Stimulated activated CD8-positive, alpha-beta memory T cell treated with anti-CD3 and anti-CD28 coated beads, Interleukin-2, amount 100 ng/mL, for 1 hour (primary cell): ENCODE results near the gene MRC2.
"Not testable (repeated sequence)": the region's sequence is repeated elsewhere in the genome, so short reads cannot be mapped to it uniquely, and the experiment has no call there.

Experiments
- DNase-seq, 2 donors: peaks; one replicate each; pipeline ENCODE4 v3.0.0-alpha.2; 2020; ENCODE audit warnings: low read depth in 2 of 2

Gene MRC2

GRCh38 chr17:62627219-62627903, at the start of gene MRC2:
MRC2 (plus strand) TSS chr17:62627670; CDS start chr17:62627803, 133 bp downstream.
- no peak for DNase-seq

- no peak for DNase-seq
These were observed 48.5 kb upstream of the MRC2 start for GRCh38 chr17:62578757-62579487.

GRCh38 chr17:62580947-62581346, 46.5 kb upstream of the MRC2 start:
- DNase-seq = no peak

DNA sequence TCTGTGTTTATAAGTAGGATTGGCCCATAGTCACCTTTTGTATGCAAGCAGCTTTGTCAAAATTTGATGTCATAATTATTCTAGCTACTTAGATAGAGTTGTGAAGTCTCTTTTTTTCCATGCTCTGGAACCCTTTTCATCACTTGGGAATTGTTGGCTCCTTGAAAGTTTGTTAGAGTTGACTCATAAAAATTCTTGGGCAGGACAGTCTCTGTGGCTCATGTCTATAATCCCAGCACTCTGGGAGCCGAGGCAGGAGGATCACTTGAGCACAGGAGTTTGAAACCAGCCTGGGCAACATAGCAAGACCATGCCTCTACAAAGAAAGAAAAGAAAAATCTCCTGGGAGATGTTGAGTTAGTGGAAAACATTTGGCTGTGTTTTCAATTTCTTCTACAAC, 45.7 kb upstream of the MRC2 start:
- DNase-seq = no peak

GRCh38 chr17:62587554-62587953, 39.9 kb upstream of the MRC2 start:
- DNase-seq = no peak

GRCh38 chr17:62588109-62588508, 39.4 kb upstream of the MRC2 start:
- no peak for DNase-seq

GRCh38 chr17:62591333-62591732, 36.1 kb upstream of the MRC2 start:
- DNase-seq = no peak

- DNase-seq = not testable (repeated sequence)
These were observed 35.6 kb upstream of the MRC2 start for GRCh38 chr17:62591822-62592221.

GRCh38 chr17:62592341-62593099, 35.0 kb upstream of the MRC2 start:
- no peak for DNase-seq

- DNase-seq = no peak
These were observed 32.0 kb upstream of the MRC2 start for GRCh38 chr17:62595484-62595883.

DNA sequence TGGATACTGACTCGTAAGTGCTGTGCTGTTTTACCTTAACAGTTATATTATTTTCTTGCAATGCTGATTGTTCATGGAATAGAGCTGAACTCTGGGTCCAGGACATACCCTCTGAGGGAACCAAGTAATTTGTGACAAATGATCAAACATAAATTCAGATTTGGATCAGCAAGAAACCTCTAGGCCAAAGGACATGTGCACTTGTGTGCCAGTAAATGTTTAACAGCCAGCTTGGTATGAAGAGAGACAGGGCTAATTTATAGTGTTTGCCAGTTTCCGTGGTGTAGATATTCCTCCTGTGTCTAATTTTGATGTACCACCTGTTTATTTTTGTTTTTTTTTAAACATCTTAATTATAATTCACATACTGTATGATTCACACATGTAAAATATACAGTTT, 30.8 kb upstream of the MRC2 start:
- DNase-seq = no peak

GRCh38 chr17:62597150-62597549, 30.3 kb upstream of the MRC2 start:
- no peak for DNase-seq

DNA sequence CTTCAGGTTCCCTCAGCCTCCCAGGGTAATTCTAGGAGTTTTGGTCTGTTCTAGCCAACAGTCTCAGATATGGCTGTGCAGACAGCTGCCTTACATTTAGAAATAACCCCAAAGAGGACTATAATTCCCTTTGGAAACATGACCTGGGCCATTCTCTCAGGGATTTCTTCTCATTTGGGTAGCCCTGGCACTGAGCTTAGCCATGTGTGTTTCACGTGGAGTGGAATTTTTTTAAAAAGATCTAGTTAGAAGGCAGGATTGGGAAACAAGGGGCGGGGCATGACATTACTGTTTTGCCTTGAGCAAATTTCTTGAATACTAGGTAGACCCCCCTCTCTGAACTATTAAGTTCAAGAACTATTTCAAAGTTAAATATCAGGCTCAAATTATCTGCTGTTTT, 29.6 kb upstream of the MRC2 start:
- DNase-seq = no peak

DNA sequence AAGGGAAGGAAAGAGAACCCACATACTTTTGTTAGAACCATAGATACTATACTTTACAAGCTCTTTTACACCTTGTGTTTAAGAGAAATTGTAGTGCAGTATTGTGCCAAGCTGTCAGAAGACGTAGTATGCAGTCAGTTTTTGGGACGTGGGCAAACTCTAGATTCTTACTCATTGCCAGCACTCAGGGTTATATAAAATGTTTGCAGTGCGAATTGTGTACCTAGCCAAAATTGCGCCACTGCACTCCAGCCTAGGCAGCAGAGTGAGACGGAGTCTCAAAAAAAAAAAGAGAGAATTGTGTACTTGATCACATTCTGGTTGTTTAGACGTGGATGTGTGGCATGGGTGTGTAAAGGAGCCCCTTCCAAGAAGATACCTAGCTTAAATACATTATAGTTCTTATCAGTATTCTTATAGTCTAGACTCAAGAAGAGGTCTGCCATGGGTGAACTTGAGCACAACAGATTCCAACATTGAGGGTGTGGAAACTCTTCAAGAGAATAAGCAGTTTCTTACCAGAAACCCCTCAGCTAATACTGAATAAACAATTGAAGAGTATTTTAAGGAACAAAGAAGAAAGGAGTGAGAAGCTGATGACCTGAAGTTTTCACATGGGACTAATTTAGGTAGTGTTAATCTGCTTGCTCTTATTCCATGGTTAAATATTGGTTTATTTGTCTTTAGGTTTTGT, 27.4 kb upstream of the MRC2 start:
- no peak for DNase-seq

GRCh38 chr17:62600805-62601204, 26.7 kb upstream of the MRC2 start:
- DNase-seq = no peak

DNA sequence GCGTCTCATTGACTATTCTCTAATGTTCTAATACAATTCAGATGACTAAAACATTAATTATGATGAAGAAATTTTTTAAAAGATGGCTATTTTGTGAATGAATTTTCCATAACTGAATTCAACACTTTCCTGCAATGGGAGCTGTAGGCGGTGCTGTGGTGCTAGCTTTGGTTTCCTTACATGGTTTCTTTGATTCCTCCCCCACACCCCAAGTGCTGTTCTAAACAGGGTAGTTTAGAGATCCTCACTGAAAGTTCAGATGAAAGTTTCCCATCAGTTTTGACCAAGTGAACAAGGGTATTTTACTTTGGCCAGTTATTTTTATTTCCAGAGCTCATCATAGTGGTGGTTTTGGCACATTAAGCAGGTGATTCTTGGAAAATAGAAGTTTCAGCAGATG, 26.0 kb upstream of the MRC2 start:
- DNase-seq = no peak

- not testable (repeated sequence) for DNase-seq
These were observed 23.7 kb upstream of the MRC2 start for GRCh38 chr17:62603783-62604182.

- DNase-seq = no peak
These were observed 21.9 kb upstream of the MRC2 start for GRCh38 chr17:62605588-62605987.

DNA sequence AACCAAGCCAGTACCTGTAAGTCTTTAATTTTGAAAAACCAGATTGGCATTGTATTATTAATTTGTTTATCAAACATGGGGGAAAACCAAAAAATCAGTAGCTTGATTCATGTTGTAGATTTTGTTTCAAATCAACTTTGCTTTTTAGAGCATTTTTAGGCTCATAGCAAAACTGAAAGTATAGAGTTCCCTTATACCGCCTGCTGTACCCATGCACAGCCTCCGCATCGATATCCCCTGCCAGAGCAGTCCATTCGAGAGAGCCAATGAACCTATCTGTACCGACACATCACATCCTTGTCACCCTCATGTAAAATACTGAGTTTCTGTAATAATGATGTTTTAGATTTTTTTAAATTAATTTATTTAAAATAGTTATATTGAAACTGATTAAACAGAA, 16.2 kb upstream of the MRC2 start:
- DNase-seq = no peak

GRCh38 chr17:62611728-62612127, 15.7 kb upstream of the MRC2 start:
- no peak for DNase-seq

GRCh38 chr17:62612289-62612688, 15.2 kb upstream of the MRC2 start:
- DNase-seq = not testable (repeated sequence)

DNA sequence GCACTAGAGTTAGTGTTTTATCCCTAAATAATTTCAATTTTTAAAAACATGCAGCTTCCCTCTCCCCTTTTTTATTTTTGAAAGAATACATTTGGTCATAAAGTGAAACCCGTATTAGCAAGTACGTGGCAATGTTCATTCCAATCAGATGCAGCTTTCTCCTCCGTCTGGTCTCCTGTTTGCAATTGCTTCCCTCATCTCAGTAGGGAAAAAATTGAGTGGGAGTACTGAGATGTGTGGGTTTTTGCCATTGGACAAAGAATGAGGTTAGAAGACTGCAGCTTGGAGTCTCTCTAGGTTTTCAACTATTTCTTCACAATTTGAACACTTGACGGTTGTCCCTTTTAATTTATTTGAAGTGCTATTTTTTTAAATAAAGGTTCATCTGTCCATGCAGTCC, 14.4 kb upstream of the MRC2 start:
- DNase-seq = not testable (repeated sequence)
